Measurements from ENCODE around the gene ACLY.
"Not testable (repeated sequence)": the region's sequence is repeated elsewhere in the genome, so short reads cannot be mapped to it uniquely, and the experiment has no call there.

ACLY gene

GRCh38 chr17:41836550-41837196 lies 82.1 kb downstream of the ACLY start:
- Histone ChIP-seq H3K36me3 (peaks cover 37% of the 10 kb centered on the region), H3K27ac (peak overlapping the region; percentile 32; the same call in 1 of the 2 replicates), H3K27me3 (ENCODE audit: insufficient read depth, low read depth, severe bottlenecking) (no peaks in the 10 kb centered on the region), H3K4me3 (ENCODE audit: low read depth, low read length) (peak overlapping the region; percentile 94), H3K9me3 (ENCODE audit: severe bottlenecking) (no peaks in the 10 kb centered on the region)
- no peak for TF ChIP-seq CTCF (IDR thresholded peaks at IDR 0.05; ENCODE audit: low read depth, low read length)
- DNase-seq: no peak

- peak within 1 kb of the TSS; percentile 79 for H3K27ac ChIP-seq
- DNase-seq: peak; percentile 83
- 0 out of 2 replicates have a peak, but pooled peaks have one; percentile 1 for TF ChIP-seq CTCF (IDR thresholded peaks at IDR 0.05; ENCODE audit: low read depth, low read length)
Measured at GRCh38 chr17:41835800-41836549, 82.8 kb downstream of the ACLY start, which contains the start of gene NT5C3B. TSS of gene NT5C3B (minus strand) at chr17:41836232. CDS start at chr17:41836193, 39 bp downstream.

GRCh38 chr17:41835214-41835799 lies 83.4 kb downstream of the ACLY start:
- Histone ChIP-seq H3K27ac (peak overlapping the region; percentile 79), H3K27me3 (ENCODE audit: insufficient read depth, low read depth, severe bottlenecking) (no peaks in the 10 kb centered on the region), H3K36me3 (peaks cover 49% of the 10 kb centered on the region), H3K9me3 (ENCODE audit: severe bottlenecking) (no peaks in the 10 kb centered on the region), H3K4me3 (ENCODE audit: low read depth, low read length) (peak overlapping the region; percentile 94)
- peak; percentile 40 for DNase-seq
- no peak for TF ChIP-seq CTCF (IDR thresholded peaks at IDR 0.05; ENCODE audit: low read depth, low read length)

More at GRCh38 chr17:41835800-41836549, 82.8 kb downstream of the ACLY start, which contains the start of gene NT5C3B:
- peak within 1 kb of the TSS; percentile 94 for H3K4me3 ChIP-seq (ENCODE audit: low read depth, low read length)
- H3K27me3 ChIP-seq (ENCODE audit: insufficient read depth, low read depth, severe bottlenecking): no peaks in the 10 kb centered on the region
- H3K9me3 ChIP-seq (ENCODE audit: severe bottlenecking): no peaks in the 10 kb centered on the region
- H3K36me3 ChIP-seq: peaks cover 43% of the 10 kb centered on the region

GRCh38 chr17:41829961-41830360 lies 88.8 kb downstream of the ACLY start:
- H3K27me3 ChIP-seq (ENCODE audit: insufficient read depth, low read depth, severe bottlenecking); H3K9me3 ChIP-seq (ENCODE audit: severe bottlenecking); H3K27ac ChIP-seq; DNase-seq; H3K4me3 ChIP-seq (ENCODE audit: low read depth, low read length): not testable (repeated sequence)
- peaks cover 98% of the 10 kb centered on the region for H3K36me3 ChIP-seq

GRCh38 chr17:41825175-41825845 lies 93.4 kb downstream of the ACLY start:
- Histone ChIP-seq H3K36me3 (peaks cover 78% of the 10 kb centered on the region), H3K27me3 (ENCODE audit: insufficient read depth, low read depth, severe bottlenecking) (no peaks in the 10 kb centered on the region), H3K4me3 (ENCODE audit: low read depth, low read length) (no peak overlapping the region), H3K27ac (peak overlapping the region; percentile 80), H3K9me3 (ENCODE audit: severe bottlenecking) (no peaks in the 10 kb centered on the region)
- peak; percentile 5; the same call in 1 of the 2 replicates for TF ChIP-seq CTCF (IDR thresholded peaks at IDR 0.05; ENCODE audit: low read depth, low read length)
- DNase-seq: no peak
